Heart left ventricle (tissue), 13 donors: Measurements from ENCODE around the gene ZMIZ1.

Experiments
- POLR2A ChIP-seq, 2 donors: fragments of 450-650 bp; IDR thresholded peaks; one replicate each; pipeline ENCODE4 v1.6.1; 2017; ENCODE audit warnings: antibody characterized with exemption in 2 of 2, mild to moderate bottlenecking in 2 of 2, moderate library complexity in 2 of 2
- TF ChIP-seq, protein P1 (sequence below), 12 donors: fragments of 200-600 bp; sonication (generic) in 4 of 12; IDR thresholded peaks; one replicate each; pipeline versions ENCODE4 v1.5.0 to v1.8.0; 2018 to 2022; ENCODE audit warnings: antibody characterized with exemption in 12 of 12, mild to moderate bottlenecking in 5 of 12
- donor health status: ischemic (EF 13 %, LVEDD 7.1; RV severe dilation, severe dysfunction).
- donor health status: DM: no; HTN: yes; CAD: no.
- donor health status: DM: no; HTN: no; CAD: no.
- donor health status: ischemic (EF 25% LVEDD 6.9; RV normal size, moderate dysfunction).
- donor health status: ischemic (EF 25% LVEDD 5.7; RV mildly dilated, moderate dysfunction).
- donor health status: ischemic (EF 35%, LVEDD 5.7; RV mildly dilated, moderate dysfunction).
- donor health status: nonischemic (EF 11% LVEDD 7.7; RV severe dilation, severe dysfunction).
- donor health status: DM: yes; HTN: yes; CAD: no.
- donor health status: PGD.
- donor health status: ischemic (EF 29% LVEDD 5.4; RV normal size, mild dysfunction).
- donor health status: nonischemic (EF 23%, LVEDD 6.1; RV moderate dilation, normal function).

DNA sequence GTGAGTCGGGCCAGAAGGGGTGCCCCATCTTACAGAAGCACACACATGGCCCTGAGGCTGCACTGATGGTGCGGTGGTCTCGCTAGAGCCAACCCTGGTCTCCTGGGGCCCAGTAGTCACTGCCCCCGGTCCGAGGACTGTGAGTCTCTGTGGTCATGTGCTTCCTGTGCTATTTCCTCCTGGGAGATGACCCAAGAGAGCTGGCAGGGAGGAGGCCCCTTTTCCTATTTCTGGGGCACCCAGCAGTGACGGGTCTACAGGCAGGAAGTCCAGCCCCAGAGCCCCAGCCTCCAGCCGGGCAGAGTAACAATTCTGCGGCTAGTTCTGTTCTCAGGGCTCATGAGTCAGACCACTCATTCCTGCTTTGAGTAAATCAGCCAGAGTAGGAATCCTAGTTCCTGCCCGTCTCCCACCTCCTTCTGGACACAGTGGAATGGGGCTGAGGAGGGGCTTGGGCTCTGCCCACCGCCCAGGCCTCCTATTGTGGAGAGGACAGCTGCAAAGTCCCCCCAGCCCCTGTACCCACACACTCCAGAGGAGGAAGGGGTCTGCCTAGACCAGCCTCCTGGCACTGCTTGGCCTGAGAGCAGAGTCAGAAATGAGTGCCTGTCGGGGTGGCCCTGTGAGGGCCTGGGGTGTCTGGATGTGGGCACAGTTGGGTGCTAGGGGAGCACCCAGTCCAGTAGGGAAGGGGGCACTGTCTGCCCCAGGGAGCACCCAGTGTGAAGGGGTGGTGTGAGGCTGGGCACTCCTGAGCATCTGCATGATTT lies 198.0 kb downstream of the ZMIZ1 start:
- TF ChIP-seq, protein P1, sequence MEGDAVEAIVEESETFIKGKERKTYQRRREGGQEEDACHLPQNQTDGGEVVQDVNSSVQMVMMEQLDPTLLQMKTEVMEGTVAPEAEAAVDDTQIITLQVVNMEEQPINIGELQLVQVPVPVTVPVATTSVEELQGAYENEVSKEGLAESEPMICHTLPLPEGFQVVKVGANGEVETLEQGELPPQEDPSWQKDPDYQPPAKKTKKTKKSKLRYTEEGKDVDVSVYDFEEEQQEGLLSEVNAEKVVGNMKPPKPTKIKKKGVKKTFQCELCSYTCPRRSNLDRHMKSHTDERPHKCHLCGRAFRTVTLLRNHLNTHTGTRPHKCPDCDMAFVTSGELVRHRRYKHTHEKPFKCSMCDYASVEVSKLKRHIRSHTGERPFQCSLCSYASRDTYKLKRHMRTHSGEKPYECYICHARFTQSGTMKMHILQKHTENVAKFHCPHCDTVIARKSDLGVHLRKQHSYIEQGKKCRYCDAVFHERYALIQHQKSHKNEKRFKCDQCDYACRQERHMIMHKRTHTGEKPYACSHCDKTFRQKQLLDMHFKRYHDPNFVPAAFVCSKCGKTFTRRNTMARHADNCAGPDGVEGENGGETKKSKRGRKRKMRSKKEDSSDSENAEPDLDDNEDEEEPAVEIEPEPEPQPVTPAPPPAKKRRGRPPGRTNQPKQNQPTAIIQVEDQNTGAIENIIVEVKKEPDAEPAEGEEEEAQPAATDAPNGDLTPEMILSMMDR (IDR thresholded peaks at IDR 0.05) = no peak
- TF ChIP-seq POLR2A (IDR thresholded peaks at IDR 0.05) = no peak
